Suppressor macrophage treated with lipopolysaccharide for 4 hours (primary cell): ENCODE measurements around the gene ITGB5.
"Not testable (repeated sequence)": the region's sequence is repeated elsewhere in the genome, so short reads cannot be mapped to it uniquely, and the experiment has no call there.

ENCODE experiments used
- DNase-seq: peaks from one replicate; pipeline ENCODE4 v3.0.0-alpha.2; 2020

The ITGB5 gene

DNA sequence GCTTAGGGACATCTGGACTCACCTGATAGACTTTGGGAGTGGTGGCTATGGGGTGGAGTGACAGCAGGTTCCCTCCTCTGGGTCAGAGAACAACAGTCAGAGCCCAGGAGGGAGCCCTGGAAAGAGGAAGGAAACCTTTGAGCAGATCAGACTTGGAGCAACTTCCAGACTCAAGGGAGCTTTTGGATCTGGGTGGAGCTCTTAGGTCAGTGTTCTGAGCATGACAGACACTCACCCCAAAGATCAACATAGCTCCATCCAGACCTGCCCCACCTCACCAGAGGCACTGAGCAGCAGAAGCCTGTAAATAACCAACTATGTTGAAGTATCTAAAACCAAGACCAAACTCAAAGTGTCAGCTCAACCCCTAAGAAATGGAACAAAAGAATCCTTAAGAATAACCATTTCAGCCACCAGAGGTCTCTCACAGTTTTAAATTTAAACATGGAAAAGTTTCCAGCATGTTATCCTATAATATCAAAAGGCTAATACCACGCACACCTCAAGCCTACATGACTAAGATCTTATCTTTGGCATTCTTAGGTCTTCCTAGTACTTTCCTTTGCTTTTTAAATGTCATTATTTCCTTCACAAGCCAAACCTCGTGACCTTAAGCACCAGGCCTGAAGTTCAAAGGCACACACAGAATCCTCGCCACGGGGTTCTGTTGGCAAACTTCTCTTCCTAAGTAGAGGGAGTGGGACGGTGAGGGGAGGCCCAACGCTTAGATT lies 100.5 kb downstream of the ITGB5 start:
- DNase-seq = peak; percentile 37

DNA sequence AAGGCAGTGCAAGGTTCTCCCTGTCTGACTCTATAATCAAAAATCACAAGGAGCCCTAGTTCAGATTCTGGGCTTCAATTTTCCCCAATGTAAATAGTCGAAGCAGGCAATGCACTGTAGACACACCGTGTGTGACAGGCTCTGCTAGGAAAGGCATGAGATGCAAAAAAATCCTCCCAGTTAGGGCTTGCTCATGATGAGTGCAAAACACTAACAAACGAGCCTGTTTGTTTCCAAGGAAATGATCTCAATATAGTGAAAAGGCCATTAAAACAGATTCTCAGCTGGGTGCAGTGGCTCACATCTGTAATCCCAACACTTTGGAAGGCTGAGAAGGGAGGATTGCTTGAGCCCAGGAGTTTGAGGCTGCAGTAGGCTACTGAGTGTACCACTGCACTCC lies 101.2 kb downstream of the ITGB5 start:
- no peak for DNase-seq

DNA sequence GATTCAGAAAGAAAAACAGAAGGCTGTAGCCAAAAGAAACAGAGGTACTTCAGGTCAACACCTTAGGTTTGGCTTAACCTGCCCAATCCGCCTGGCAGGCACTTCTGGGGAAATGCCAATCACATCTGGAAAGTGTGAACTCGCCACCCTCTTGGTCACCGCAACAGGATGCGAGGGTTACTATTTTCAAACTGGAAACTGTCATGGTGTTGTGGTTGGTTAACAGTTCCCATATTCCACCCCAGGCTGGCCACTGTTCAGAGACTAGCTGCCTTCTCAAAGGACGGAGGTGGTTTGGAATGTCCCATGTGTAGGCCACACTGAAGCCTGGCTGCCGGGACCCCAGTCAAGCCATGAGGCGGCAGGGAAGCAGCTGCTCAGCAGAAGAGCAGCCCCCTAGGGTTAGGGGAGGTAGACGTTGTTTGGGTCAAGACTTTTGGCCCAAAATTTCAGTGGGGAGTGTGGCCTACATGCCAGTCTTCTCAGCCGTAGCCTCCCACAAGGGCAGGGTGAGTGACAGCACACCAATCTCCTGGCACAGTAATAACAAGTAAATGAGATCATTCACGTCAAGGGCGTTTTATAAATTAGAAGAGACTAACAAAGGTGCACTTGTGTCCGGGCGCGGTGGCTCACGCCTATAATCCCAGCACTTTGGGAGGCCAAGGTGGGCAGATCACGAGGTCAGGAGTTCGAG lies 102.3 kb downstream of the ITGB5 start:
- DNase-seq = peak; percentile 40

DNA sequence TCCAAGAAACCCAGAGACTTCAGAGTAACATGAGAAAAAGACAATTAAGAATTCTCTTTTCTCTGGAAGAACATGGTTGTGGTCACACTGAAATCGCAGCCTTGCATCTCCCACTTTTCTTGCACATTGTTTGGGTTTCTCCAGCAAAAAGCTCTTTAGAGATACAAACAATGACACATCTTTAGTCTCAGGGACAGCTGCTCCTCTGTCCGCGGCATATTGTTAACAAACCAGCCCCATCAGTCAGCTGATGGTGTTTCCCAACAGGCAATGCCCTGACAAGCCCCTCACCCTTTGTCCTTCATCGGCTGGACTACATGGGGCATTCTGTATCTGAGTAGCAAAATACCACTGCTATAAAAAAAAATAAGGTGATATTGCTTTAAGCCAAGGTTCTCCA lies 103.5 kb downstream of the ITGB5 start:
- DNase-seq = no peak

DNA sequence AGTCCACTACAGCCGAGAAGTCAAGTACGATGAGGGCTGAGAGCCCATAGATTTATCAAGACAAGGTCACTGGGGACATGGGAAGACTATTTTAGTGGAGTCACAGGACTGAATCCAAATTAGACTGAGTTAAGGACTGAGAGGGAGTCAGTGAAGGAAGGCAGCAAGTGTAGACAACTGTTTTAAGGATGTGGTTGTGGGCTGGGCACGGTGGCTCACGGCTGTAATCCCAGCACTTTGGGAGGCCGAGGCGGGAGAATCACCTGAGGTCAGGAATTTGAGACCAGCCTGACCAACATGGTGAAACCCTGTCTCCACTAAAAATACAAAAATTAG lies 104.8 kb downstream of the ITGB5 start:
- DNase-seq = not testable (repeated sequence)

DNA sequence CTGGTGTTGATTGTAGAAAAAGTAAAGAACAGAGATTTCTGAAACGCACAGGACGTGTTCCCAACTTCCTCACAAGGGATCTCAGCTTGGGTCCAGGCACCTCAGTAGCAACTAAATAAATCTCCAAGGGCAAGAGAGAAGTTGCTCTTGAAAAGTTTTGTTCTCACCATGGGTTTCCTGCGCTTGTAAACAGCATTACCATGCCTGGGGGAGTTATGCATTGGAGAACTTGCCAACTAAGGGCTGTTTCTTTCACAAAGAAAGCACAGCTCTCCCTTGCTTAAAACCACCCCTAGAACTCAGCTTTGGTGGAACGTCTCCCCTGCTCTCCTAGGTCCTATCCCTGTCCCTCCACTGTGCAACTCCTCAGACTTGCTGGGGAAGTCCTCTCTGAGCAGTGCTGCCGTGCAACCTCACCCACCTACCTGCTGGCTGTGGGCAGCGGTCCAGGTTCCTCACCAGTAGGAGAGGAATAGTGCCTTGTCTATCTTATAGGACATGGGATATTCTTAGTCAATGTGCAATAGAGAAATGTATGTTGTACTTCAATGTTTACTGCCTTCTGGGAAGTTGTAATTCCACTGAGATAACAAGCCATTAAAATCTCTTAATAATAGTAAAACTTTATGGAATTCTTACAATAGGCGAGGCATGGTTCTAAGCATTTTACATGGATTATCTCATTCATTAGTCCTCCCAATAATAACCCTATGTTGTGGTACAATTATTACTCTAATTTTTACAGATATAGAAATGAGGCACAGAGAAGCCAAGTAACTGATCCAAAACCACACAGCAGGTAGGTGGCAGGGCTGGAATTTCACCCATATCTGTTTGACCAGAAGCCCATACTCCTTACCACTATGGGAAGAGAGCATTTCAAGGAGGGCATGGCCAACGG lies 105.4 kb downstream of the ITGB5 start:
- DNase-seq = no peak

DNA sequence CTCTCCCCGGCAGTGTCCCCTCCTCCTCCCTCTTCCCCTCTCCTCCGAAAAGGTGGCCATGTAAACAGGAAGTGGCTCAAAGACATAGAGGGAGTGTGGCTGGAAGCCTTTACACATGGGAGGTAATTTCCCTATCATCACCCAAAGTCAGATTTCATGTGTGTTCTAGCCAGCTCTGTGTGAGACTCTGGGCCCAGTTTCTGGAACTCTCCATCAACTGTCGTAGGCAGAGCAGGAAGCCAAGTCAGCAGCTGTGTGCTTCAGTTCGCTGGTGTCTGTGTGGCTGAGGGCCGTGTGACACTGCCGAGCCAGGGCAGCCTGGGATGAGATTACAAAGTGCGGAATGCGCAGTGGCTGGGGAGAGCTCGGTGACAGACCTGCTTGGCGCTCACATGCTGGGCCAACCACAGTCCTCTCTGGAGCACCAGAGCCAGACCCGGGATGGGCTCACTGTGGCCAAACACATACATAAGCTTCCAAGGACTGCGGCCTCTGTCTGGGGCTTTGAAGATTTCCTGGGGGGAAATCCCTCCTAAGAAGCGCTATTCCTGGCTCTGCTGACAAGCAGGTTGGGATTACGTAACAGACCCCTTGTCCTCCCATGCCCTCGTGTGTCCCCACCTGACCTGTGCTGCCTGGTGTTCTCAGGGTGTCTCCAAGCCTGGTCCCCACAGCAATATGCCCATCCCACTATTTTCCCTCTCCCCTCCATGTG lies 106.2 kb downstream of the ITGB5 start:
- DNase-seq = peak; percentile 15

DNA sequence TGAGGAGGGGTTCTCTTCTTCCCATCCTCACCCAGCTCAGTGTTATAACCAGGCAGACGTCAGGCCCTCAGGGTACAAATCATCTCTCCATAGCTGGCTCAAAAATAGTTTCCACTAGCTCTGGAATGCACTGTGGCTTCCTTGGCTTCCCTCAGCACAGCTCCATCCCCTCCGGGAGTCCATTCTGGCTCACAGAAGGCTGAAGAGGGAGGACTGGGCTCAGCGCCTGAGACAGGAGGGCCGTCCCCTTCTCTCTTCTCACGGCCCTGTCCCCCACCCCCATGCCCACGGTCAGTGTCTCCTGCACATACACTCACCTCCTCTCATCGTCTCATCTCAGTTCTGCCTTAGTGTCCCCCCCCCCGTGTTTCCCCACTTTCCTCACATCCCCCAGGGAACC lies 106.8 kb downstream of the ITGB5 start:
- no peak for DNase-seq

DNA sequence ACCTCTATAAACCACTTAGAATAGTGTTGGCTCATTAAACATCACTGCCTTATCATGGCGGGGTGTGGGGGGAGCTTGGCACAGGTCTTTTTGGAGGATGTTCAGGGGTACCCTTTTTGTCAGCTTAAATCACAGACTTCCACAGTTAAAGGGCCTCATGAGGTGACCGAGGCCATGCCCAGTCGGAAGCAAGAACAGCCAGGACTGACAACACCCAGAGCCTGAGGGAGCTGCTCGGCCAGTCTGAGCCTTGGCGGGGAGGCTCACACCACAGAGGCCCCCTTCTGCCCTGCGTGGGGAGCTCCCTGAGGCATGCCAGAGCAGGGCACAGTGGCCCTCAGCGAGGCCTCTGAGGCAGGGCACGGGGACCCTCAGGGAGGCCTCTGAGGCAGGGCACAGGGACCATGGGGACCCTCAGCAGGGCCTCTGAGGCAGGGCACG lies 107.4 kb downstream of the ITGB5 start:
- no peak for DNase-seq

DNA sequence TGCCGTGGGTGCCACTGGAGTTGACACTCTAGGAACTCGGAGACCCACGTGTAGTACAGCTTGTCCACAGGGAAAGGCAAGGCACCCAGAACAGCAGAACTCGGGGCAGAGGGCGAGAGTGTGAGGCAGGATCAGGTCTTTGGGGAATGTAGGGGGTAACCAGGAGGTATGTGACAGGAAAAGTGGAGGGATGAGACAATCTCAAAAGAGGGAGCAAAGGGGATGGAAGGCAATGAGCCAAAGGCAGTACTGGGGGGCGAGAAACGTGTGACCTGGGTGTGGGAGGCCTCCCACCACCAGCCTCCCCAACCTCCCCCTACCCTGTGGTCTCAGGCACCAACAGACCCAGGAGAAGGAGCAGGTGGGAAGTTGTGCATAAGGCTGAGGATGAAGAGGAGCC lies 108.0 kb downstream of the ITGB5 start:
- no peak for DNase-seq

DNA sequence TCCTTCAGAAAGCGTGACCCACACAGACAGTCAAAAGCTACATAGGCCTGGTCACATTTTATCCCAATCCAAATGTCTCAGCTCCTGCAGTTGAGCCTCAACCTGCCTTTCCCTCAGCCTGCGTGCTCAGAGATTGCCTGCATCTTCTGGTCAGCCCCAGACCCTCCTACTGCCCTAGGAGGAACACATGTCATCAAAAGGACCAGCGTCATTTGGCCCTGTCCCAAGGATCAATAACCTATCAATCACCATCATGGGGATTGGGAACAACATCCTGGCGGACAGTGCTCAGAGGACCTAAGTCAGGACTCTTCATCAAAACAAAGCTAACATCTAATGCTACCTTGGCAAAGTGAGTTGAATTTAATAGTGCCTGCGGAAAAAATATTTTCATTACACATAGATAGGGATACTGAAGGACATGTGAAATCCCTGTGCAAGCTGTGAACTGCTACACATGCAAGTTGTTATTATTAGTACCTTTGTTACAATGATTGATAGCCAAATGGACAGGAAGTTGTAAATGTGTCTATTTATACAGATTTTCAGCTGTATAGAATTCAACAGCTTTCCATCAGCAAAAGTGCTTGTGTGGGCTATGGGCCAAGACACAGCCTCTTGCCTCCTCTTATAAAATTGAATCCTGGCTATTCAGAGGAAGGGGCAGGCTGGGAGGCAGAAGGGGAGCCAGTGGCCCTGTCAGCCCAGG lies 109.2 kb downstream of the ITGB5 start:
- DNase-seq = no peak

DNA sequence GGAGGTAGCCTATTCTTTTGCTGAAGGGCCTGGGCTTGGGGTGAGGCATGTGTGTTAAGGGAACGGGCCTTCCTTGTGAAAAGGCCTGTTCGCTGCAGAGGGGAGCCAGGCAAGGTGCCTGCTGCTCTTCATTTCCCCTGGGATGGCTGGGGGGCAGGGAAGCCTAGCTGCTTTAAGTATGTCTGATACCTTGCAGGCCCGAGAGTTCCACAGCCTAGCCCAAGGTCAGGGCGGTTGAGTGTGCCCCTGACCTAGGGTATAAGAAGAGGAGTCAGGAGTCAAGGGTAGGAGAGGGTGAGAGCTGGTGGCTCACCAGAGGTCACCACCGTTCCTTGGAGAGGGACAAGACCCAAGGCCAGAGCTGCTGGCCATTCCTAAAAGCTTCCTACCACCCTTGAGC lies 110.3 kb downstream of the ITGB5 start:
- DNase-seq = no peak

DNA sequence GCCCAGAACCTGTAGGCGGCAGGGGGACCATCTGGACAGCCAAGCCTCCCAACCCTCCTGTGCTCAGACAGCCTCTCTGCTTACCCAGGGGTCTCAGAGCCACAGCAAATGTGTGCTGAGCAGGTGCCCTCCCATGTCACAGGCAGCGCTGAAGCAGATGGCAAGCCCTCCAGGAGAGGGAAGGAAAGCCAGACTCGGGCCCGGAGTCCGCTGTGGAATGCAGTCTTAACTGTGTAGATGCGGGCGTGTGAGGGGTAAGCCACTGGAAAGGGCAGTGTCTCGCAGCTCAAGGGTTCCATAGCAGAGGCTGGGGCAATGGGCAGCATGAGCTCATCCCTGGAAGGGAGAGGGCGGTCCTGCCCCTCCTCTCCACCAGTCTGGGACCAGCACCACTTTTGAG lies 111.3 kb downstream of the ITGB5 start:
- DNase-seq = no peak

DNA sequence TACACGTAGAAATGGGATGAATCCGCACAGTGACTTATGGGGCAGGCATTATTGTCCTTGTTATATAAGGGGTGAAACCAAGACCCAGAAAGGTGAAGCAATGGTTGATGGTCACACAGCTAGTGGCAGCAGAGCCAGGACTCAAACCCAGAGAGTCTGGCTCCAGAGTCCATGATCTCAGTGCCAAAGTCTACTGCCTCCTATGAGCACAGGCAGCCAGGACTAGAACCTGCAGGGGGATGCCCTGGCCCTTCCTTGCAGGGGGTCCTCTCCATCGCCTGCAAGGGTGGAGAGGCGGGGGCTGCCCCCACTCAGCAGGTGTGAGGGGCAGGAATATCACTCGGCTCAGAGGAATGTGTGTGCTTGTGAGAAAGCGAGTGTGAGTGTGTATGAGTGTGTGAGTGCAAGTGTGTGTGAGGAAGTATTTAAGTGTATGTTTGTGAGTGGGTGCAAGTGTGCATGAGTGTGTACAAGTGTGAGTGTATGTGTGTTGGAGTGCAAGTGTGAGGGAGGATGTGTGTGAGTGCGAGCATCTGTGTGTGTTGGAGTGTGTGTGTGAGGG lies 112.2 kb downstream of the ITGB5 start:
- DNase-seq = no peak

DNA sequence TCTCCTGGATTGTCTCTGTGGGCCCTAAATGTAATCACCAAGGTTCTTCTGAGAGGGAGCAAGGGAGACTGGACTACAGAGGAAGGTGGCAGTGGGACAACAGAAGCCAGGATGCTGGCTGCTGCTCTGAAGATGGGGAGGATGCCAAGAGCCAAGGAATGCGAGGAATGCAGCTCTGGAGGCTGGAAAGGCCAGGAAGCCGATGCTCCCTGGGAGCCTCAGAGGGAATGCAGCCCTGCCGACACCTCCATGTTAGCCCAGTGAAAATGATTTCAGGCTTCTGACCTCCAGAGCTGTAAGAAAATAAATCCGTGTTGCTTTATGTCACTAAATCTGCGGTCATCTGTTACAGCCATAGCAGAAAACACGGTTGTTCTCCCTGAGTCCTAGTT lies 112.8 kb downstream of the ITGB5 start:
- no peak for DNase-seq

DNA sequence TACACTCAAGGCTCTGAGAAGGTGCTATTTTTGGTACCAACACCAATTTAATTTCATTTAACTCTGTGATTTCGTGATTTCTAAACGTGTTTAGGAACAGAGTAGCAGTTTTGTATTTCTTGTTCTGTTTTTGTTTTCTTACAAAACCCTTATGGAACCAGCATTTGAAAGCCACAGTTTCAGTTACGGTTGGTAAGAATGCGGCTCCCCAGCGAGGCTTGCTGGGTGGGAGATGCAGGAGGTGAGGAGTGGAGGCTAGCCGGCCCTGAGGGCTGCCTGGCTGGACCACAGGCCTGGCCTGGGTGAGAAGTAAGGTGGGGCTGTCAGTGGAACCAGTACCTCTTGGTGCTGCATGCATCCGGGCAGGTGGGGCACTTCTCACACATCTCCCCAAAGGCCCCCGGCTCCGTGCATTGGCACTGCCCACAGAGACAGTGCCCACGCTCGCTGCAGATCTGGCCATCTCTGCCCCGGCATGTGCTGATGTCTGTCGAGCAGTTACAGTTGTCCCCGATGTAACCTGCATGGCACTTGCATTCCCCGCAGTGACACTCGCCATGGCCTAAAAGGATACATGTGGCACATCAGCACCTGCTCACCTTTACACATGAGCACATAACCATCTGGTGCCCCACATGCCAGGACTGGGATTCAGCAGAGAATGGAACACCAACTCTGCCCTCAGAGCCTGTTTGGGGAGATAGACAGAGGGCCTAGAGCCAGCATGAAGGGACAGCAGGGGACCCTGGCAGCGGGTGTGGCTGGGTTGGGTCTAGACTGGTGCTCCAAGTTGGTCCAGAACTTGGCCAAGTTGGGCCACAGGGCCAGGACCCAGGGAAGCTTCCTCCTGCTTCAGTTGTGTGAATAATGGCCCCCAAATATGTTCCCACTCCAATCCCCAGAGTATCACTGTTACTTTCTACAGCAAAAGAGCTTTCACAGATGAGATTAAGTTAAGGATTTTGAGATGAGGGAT lies 113.5 kb downstream of the ITGB5 start:
- no peak for DNase-seq

DNA sequence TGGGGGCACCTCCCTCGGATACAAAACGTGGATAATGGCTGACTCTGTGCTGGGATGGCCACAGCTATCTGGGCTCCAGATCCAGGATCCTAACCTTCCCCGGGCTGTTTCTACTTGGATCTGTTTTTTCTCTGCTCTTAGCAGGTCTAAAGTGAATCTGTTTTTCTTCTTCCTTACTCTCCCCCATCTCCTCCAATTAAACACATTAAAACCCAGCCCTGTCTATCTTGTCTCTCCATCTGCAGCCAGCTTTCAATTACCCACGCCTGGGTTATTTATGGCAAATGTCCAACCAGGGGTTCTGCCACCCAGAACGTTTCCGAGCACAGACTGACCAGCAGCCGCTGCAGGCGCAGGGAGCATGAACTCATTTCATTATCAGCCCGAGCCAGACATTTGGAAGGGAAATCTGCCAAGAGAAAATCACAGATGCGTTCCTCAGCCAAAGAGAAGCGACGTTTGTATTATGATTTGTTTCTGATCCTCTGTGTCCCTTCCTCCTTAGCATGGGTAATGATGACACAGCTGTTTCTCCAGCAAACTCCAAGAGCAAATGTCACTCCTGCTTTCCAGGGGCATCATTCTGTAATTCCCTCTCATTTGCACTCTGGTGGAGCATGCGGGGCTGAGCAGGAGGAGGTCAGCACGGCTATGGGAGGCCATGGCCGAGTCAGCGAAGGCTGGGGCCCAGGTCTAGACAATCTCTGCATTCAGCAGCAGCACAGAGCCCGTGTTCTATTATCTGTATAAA lies 114.9 kb downstream of the ITGB5 start:
- peak; percentile 9 for DNase-seq

DNA sequence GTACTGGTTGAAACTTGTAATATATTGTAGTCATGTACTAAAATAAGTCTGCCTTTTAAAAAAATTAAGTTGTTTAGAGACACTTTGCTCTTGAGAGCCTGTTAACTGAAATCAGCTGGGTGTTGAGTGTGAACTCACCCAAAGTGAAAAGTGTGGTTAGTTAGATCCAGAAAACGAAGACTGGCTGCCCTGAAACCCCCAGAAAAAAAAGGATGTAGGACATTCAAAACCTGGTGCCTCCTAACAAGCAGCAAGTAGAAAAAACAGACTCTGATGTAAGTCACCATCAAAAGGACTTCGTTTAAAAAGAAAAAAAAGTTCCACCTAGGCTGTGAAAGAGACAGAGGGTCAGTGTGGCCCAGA lies 116.1 kb downstream of the ITGB5 start:
- no peak for DNase-seq

DNA sequence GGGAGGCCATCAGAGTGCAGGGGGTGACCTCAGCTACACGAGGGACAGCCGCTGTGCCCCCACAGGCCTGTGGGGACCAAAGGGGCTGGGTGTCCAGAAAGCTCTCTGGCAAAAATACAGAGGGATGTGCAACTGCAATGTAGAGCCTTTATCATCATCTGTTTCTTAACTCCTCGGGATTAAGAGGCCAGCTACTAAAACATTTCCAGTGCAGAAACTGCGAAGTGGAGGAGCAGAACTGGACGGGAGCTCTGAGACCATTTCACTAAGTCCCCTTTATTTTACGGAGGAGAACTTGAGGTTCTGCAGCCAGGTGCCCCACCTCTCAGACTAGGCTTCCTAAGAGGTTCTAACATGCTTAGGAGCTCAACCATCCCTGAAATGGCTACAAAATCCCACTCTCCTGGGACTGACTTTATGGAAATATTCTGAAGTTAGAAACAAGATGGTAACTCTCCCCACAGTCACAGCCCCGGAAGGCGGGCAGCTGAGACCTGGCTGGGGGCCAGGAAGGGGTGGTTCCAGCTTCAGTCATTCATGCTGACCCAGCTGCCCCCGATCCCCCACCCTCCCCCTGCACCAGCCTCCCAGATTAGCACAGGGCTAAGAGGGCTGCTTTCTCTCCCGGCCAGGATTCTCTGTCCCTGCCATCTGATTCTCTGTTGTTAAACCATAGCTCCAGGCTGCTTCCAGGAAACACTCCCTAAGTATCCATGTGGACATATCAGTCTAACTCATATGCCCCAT lies 116.7 kb downstream of the ITGB5 start:
- no peak for DNase-seq
